Breast epithelium (tissue), 3 donors: ENCODE measurements around the gene OR3A3.

Experiments
- POLR2AphosphoS5 ChIP-seq, 3 donors: sonication (generic); formaldehyde crosslinking; IDR thresholded peaks; one replicate each; pipeline ENCODE4 v1.6.1; 2017; ENCODE audit warnings: antibody characterized with exemption in 3 of 3
- TF ChIP-seq, protein P1 (sequence below), 3 donors: fragments of 450-650 bp; IDR thresholded peaks; one replicate each; pipeline ENCODE4 v1.5.1; 2016 to 2017; ENCODE audit warnings: antibody characterized with exemption in 3 of 3, mild to moderate bottlenecking in 3 of 3, moderate library complexity in 3 of 3

DNA sequence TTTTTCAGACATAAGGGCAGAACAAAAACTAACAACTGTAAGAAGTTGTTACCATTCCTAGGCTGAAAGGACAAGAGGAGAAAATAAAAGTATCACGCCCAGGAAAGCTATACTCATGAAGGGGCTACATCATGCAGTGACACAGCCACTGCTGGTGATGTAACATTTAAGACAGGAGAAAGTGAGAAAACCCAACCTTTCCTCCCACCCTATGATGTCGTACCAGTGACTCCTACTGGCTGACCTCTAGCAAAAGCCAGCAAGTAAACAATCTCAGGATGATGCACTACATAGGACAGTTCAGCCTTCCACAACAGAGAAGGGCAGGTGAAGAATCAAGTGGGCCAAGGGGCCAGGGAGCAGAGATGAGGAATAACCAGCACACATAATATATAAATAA lies 36.5 kb downstream of the OR3A3 start:
- no peak for TF ChIP-seq POLR2AphosphoS5 (IDR thresholded peaks at IDR 0.05)
- TF ChIP-seq, protein P1, sequence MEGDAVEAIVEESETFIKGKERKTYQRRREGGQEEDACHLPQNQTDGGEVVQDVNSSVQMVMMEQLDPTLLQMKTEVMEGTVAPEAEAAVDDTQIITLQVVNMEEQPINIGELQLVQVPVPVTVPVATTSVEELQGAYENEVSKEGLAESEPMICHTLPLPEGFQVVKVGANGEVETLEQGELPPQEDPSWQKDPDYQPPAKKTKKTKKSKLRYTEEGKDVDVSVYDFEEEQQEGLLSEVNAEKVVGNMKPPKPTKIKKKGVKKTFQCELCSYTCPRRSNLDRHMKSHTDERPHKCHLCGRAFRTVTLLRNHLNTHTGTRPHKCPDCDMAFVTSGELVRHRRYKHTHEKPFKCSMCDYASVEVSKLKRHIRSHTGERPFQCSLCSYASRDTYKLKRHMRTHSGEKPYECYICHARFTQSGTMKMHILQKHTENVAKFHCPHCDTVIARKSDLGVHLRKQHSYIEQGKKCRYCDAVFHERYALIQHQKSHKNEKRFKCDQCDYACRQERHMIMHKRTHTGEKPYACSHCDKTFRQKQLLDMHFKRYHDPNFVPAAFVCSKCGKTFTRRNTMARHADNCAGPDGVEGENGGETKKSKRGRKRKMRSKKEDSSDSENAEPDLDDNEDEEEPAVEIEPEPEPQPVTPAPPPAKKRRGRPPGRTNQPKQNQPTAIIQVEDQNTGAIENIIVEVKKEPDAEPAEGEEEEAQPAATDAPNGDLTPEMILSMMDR (IDR thresholded peaks at IDR 0.05) = no peak
